GF-D8 (cell line): ENCODE measurements around the gene P2RY14.
A peak's percentile ranks its signal among the peaks of the same experiment; 100 is the strongest.

Experiments
- DNase-seq: peaks from one replicate; lab custom pipeline; 2025; lab: John Stamatoyannopoulos, UW

Gene P2RY14

DNA sequence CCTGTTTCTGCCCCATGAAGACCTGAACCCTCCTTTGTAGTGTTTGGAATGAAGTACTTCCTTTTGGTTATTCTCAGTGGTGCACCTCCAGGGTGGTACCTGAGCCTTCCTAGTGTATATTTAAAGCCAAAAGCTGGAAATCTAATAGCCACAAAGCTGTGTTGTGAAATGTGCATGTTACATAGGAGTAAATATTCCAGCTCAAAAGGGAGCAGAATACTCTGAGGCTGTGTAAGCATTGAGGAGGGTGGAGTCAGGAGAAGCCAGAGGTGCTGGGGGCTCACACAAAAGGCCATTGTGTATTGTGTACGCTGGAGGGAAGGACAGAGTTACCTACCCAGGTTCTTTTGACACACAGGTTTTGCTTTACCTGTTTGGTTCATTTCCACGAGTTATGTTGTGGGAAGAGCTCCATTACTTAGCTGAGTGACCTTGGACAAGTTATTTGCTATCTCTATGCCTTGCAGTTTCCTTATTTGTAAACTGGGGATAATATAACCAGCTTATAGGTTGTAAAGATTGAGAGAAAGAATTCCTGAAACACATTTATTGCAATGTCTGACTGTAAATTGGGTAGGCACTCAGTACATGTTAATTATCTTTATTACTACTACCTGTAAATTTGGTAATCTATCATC is 100.0 kb downstream of the P2RY14 start:
- DNase-seq: no peak

DNA sequence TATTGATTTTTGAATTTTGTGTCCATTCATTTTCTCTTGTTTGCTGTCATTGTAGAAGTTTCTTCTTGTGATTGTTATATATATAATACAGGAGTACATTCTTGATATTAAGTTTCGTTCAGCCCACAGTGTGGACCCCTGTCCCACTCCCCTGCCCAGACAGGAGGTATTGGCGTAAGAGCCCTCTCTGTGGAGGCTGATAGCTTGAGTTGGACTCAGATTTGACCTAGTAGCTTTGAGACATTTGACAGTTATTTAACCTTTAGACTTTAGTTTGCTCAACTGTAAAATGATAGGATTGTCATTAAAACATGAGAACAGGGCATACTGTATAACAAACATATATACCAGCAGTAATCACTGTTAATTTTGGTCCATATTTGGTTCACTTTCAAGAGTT is 102.4 kb downstream of the P2RY14 start:
- no peak for DNase-seq

DNA sequence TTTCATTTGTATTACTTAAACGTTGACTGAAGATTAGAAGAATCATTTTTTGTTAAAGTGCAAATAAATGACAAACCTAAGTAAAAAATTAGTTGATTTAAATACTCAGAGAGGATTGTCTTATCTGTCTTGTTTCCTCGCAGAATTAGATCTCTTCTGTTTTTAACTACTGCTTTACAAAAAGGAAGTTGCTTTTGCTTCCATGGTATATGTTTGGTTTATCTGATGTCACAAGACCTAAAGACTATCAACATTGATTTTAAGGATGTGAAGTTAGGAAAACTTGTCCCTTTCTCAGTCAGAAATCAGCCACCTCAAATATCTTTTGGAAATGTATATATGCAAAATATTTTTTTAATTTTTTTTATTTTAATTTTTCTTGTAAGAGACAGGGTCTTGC is 104.0 kb downstream of the P2RY14 start:
- no peak for DNase-seq

DNA sequence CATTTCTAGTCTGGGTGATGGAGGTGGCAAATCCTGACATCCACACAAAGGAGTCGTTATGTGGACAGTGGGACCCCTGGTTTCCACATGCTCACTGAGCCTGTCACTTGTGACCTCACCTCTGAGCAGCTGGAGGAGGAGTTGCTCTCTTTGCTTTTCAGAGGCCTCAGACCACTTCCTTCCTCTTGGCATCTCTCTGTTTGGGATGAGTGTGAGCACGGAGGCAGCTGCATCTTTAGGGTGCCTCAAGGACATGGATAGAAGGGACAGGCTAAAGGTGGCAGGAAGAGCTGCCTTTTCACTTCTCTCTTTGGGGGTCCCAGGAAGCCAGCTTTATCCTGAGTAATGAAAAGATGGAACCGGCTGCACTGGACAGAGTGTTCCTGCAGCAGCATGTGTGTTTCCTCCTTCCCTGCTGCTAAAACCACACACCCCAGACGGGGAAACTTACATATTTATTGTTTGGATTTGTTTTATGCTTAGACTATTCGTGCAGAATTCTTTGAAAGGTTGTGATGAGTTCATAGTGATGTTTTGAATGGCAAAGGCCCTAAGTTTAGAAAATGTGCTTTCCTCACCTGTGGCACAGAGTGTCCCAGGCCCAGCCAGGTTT is 107.1 kb downstream of the P2RY14 start:
- DNase-seq: peak; percentile 56

DNA sequence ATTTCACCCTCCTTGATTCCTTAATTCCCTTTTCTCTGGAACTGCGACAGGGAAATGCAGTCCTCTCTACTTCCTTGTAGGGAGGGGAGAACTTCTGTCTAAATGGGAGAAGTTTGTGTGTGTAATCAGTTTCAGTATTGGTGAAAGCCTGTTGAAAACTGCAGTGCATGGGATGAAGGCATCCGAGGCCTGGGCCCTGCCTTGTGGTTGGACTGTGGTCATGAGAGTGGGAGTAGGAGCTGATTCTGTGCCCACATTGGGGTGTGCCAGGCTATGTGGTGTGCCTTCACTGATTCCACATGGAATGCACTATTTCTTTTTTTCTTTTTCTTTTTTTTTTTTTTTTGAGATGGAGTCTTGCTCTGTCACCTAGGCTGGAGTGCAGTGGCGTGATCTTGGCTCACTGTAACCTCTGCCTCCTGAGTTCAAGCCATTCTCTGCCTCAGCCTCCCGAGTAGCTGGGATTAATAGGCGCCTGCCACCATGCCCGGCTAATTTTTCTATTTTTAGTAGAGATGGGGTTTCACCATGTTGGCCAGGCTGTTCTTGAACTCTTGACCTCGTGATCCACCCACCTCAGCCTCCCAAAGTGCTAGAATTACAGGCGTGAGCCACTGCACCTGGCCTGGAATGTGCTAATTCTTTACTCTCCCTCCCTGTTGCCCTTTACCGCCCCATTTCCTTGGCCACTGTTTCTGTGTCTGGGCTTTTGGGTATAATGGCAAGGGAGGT is 108.2 kb downstream of the P2RY14 start:
- peak; percentile 65 for DNase-seq

DNA sequence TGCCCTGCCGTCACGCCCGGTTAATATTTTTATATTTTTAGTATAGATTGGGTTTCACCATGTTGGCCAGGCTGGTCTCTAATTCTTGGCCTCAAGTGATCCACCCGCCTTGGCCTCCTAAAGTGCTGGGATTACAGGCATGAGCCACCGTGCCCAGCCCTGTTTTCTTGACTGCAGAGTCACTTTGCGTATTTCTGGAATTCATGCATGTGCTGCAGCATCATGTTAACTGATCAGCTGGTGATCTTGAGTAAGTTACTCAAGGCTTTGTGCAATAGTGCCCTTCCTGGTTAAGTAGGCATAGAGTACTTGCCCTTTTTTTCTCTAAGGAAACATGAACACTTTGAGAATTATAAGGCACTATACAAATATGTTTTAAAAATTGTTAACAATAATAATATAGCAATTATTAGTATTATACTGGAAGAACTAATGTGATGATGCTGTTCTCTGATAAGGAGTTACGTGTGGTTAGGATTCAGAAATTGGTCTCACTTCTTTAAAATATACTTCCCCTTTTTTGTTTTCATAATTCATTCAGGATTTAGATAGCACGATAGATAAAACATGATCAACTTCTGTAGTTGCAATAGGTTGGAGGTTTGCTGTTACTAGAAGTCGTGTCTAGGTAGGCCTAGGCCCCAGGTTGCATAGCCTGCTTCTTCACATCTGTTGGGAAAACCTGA is 108.9 kb downstream of the P2RY14 start:
- DNase-seq: peak; percentile 83

DNA sequence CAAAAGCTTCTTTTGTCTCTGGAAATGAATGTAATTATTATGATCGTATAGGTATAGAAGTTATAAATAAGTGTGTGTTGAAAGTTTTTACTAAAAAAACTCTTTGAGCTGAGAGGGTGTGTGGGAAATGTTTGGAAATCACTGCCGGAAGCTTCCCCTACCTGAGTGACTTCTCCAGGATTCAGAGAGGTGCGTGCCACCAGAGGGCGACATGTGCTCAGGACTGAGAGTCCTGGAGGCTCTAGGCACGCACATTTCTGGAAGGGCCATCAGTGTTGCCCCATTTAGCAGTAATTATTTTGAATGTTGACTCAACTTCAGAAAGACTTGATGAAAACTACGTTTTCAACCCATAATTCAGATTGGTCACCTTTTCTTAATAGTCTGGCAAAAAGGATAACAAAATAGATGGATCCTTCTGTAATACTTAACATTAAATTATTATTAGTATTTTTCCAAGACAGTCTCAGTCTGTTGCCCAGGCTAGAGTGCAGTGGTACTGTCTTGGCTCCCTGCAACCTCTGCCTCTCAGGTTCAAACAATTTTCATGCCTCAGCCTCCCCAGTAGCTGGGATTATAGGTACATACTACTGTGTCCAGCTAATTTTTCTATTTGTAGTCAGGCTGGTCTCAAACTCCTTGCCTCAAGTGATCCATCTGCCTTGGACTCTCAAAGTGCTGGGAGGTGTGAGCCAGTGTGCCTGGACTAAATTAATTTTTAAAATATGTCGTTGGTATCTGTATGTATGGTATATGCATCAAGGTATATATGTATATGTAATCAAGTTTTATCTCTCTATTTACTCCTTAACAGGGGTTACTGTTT is 109.9 kb downstream of the P2RY14 start:
- peak; percentile 12 for DNase-seq

DNA sequence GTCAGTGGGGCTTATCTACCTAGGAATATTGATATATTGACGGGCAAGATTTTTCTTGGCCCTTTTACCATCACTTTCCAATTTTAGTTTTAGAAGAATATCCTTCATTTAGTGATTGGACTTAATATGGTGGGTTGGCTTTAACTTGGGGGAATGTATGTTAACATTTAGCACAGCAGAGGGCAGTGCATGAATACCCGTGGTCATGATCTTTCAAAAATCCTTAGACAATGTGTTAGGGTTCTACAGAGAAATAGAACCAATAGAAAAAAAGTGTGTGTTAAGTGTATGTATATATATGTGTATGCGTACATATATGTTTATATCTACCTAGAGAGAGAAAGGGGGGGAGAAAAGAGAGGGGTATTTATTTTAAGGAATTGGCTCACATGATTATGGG is 112.2 kb downstream of the P2RY14 start:
- DNase-seq: no peak

DNA sequence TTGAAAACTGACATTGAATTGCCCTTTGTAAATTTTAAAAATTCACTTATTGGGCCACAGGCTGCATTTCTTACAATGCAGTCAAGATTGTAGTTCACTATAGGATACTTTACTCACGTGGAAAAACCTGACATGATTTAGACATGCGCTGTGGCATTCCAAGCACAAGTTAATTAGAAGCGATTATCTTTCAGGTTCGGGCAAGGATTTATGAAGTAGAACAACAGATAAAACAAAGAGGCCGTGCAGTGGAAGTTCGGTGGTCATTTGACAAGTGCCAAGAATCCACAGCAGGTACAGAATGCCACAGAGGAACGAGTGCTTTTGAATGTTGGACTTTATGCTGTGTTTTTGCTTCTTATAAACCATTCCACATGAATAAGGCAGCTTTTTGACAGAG is 113.1 kb downstream of the P2RY14 start:
- DNase-seq: no peak
